Measurements from ENCODE around the gene PALM3.
"Not testable (repeated sequence)": the region's sequence is repeated elsewhere in the genome, so short reads cannot be mapped to it uniquely, and the experiment has no call there.

The PALM3 gene

DNA sequence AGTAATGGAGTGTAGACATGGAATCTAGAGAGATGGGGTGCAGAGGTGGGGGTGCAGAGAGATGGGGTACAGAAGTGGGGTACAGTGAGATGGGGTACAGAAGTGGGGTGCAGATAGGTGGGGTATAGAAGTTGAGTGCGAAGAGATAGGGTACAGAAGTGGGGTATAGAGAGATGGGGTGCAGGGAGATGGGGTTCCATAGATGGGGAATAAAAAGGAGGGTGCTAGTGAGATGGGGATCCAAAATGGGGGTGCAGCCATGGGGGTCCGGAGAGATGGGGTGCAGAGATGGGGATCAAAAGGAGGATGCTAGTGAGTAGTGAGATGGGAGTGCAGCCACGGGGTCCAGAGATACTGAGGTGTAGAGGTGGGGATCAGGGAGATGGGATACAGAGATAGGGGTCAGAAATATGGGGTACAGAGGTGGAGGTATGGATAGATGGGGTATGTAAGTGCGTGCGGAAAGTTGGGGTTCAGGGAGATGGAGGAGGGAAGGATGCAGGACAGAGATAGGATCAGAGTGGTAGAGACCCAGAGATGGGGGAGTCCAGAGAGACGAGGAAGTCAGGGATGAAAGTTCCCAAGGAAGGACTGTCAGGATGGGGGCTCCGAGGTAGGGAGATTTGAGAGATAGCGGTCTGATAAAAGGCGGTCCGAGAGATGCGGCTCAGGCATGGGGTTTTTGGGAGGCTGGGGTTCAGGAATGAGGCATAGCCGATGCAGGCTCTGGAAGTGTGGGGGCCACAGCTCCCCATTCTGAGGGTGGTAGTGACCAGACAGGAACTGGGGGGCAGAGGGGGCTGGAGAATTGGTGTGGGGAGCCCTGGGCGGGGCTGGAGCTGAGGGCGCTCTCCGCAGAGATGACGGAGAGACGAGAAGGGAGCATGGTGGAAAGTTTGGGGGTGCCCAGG is 3.4 kb downstream of the PALM3 start:
- no peak for DNase-seq

DNA sequence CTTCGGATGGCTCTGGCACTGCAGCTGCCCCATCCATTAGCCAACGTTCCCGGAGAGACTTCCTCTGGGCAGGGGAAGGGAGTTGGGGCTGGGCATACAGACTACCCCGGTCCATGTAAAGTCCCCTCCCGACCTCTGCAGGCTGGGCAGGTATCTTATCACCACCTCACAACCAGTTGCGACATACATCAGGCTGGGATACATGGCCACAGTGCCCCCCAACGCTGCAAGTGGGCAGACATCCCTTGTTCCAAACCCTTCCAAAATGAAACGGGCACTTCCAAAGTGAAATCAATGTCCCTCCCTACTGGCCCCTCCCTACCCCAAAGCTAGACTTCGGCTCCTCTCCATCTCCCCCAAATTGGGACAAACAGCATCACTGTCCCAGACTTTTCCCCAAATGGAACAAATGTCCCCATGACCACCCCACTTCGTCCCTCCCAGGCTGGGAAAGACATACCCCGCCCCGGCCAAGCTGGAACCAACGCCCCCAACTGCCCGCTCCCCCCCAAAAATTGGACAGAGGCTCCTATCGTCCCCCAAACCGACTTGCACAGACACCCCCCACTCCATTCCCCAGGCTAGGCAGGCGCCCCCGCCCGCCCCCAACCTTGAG is 5.0 kb downstream of the PALM3 start:
- DNase-seq: no peak

DNA sequence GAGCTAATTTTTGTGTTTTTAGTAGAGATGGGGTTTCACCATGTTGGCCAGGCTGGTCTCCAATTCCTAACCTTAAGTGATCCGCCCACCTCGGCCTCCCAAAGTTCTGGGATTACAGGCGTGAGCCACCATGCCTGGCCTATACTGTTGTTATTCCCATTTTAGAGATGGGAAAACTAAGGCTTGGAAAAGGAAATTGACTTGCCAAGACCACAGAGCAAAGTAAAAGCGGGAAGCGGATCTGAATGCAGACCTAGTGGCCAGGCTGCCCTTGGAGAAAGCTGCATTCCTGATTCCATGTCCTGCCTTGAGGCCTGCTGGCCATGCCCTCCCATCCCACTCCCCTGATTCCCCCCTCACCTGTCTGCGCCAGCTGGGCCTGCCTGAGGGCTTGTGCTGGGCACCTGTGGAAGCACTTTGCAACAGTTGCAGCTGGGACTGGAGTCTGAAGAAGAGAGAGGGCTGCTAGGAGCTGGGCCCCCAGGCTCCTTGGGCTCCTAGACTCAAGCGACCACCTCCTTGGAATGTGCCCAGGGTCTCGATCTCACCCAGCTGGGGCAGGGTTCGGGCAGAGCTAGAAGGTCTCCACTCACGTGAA is 5.7 kb downstream of the PALM3 start:
- DNase-seq: no peak

- DNase-seq: no peak
Observed at GRCh38 chr19:14055396-14055795, 6.5 kb downstream of the PALM3 start.

- DNase-seq: no peak
Observed at GRCh38 chr19:14054721-14055120, 7.2 kb downstream of the PALM3 start.

DNA sequence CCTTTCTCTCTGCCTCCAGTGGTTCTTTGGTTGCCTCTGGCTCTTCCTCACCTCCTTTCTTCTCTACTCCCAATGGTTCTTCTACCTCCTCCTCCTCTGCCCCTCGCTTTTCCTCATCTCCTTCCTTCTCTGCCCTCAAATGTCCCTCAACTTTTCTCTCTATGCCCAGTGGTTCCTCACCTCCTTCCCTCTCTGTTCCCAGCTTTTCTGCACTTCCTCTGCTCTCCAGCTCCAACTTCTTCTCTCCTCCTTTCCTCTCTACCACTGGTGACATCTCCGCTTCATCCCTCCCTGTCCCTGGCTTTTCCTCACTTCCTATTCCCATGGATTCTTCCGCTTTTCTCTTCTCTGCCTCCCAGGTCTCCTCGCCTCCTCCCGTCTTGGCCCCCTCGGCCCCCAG is 7.8 kb downstream of the PALM3 start:
- no peak for DNase-seq

DNA sequence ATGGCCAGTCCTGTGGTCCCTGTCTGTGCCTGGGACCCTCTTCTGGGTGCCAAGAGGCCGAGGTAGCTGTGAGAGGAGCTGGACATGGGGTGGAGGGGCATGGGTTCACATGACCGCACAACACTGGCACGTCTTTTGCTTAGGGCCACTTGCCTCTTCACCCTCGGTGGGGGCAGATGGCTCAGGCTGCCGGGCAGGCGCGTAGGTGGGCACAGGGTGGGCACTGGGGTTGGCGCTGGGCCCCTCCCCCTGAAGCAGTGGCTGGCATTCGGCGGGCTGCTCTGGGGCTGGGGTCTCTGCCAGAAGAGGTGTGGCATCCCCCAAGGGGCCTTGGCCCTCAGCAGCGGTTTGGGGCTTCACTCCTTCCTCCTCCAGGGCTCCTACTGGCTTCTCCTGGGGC is 8.4 kb downstream of the PALM3 start:
- DNase-seq: no peak

- DNase-seq: no peak
Observed at GRCh38 chr19:14053032-14053431, 8.8 kb downstream of the PALM3 start.

DNA sequence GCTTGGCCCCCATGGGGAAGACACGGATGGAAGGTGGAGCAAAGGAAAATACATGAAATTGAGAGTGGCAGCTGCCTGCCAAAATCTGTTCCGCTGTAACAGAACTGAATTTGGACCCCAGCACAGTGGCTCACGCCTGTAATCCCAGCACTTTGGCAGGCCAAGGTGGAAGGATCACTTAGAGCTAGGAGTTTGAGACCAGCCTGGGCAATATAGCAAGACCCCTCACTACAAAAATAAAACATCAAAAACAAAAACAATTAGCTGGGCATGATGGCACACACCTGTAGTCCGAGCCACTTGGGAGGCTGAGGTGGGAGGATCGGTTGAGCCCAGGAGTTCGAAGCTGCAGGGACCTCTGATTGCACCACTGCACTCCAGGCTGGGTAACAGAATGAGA is 9.4 kb downstream of the PALM3 start:
- no peak for DNase-seq

- DNase-seq: no peak
Observed at GRCh38 chr19:14051980-14052379, 9.9 kb downstream of the PALM3 start.

- not testable (repeated sequence) for DNase-seq
Observed at GRCh38 chr19:14050961-14051360, 10.9 kb downstream of the PALM3 start.

- DNase-seq: no peak
Observed at GRCh38 chr19:14050512-14050911, 11.4 kb downstream of the PALM3 start.

GRCh38 chr19:14048443-14049153 is 13.3 kb downstream of the PALM3 start:
- peak; percentile 20 for DNase-seq

- DNase-seq: not testable (repeated sequence)
Observed at GRCh38 chr19:14047866-14048265, 14.0 kb downstream of the PALM3 start.

DNA sequence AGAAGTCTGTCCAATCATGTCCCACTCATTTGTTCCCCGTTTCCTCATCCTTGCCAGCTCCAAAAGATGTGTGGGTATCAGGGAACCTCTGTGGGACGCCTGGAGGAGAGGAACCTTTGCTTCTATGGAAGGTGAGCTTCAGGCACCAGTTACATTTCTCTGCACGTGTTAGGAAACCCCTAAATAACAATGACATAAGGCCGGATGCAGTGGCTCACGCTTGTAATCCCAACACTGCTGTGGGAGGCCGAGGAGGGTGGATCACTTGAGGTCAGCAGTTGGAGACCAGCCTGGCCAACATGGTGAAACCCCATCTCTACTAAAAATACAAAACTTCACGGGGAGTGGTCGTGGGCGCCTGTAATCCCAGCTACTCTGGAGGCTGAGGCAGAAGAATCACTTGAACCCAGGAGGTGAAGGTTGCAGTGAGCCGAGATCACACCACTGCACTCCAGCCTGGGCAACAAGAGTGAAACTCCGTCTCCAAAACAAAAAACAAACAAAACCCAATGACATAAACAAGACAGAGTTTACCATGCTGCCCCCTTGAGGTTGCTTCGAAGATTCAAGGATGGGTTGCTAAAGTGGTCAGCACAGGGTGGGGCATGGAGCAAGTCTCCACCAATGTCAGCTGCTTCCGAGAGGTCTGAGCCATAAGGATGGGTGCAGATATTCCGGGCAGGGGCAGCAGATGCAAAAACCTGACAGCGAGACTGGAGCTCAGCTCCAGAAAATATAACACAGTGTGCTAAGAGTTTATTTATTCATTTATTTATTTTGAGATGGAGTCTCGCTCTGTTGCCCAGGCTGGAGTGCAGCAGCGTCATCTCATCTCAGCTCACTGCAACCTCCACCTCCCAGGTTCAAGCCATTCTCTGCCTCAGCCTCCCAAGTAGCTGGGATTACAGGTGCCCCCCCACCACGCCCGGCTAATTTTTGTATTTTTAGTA is 18.9 kb downstream of the PALM3 start:
- DNase-seq: peak; percentile 43

DNA sequence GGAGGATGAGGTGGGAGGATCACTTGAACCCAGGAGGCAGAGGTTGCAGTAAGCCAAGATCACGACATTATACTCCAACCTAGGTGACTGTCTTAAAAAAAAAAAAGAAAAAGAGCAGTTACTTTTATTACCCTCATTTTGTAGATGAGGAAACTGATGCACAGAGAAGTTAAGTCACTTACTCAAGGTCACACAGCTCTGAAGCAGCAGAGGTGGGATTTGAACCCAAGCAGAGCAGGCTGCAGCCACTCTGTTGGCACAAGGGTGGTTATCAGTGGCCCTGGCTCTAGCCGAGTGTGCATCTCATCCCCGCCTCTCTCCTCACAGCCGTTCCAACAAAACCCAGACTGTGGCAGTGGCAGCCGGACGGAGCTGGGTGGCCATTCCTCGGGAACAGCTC is 22.7 kb downstream of the PALM3 start:
- DNase-seq: no peak

DNA sequence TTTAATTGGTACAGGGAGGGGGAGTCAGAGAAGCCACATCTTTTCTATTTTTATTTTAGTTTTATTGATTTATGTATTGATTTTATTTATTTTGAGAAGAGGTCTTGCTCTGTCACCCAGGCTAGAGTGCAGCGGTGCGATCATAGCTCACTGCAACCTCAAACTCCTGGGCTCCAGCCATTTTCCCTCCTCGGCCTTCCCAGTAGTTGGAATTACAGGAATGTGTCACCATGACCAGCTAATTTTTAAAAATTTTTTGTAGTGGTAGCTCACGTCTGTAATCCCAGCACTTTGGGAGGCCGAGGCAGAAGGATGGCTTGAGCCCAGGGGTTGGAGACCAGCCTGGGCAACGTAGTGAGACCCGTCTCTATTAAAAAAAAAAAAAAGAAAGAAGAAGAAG is 26.2 kb downstream of the PALM3 start:
- DNase-seq: no peak

DNA sequence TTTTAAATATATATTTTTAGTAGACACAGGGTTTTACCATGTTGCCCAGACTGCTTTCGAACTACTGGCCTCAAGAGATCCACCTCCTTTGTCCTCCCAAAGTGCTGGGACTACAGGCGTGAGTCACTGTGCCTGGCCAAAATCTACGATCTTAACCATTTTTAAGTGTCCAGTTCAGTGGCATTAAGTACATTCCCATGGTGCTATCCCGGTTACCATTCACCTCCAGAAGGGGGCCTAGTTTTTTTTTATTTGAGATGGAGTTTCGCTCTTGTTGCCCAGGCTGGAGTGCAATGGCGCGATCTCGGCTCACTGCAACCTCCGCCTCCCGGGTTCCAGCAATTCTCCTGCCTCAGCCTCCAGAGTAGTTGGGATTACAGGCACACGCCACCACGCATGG is 26.7 kb downstream of the PALM3 start:
- DNase-seq: not testable (repeated sequence)

DNA sequence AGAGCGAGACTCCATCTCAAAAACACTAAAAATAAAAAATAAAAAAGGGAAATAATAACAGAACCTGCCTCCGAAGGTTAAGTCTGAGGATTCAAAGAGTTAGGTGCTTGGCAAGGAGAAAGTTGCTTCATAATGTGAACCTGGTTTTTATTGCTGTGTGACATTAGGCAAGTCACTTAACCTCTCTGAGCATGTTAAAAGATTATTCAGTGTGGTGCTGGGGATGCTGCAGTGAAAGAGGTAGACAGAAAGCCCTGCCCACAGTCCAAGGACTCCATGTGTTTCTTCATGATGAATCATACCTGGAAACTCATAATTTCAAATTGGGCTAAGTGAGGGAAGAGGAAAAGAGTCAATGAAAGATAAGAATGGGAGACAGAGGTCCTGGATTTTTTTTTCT is 27.9 kb downstream of the PALM3 start:
- DNase-seq: no peak

DNA sequence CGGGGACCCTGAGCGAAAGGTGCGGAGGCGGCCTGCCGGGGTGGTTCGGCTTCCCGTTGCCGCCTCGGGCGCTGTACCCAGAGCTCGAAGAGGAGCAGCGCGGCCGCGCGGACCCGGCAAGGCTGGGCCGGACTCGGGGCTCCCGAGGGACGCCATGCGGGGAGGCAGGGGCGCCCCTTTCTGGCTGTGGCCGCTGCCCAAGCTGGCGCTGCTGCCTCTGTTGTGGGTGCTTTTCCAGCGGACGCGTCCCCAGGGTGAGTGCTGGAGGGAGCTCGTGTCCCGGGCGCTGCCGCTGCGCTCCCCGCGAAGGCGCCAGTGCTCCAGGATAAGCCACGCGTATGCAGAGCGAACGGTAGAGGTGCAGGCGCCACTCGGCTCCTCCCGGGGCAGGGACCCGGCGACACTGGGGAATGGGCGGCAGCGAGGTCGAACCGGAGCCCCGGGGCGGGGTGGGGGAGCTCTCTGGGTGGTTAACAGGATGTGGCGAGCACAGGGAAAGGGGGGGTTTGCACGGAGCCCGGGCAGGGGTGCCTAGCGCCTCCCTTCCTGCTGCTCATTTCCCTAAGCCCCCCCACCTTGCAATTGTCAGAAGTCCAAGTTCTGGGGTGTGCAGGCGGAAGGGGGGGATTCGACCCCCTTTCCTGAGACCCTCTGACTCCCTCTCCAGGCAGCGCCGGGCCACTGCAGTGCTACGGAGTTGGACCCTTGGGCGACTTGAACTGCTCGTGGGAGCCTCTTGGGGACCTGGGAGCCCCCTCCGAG is 30.0 kb downstream of the PALM3 start, which contains the start of gene IL27RA:
Gene IL27RA, plus strand, starts transcription at position 44 of the 762 bp plus-strand sequence. Its CDS starts 111 bp downstream, at position 155.
- DNase-seq: peak; percentile 44

Data from NCI-H1694 (cell line).